GM12865 (cell line): ENCODE results near the gene TNK1.
A peak's percentile ranks its signal among the peaks of the same experiment; 100 is the strongest.

Experiments
- DNase-seq: peaks from one replicate; pipeline ENCODE4 v3.0.0; 2010; ENCODE audit warnings: low read depth
- H3K4me3 ChIP-seq: 2 replicates; pipeline ENCODE4 v1.5.1; 2011; ENCODE audit warnings: mild to moderate bottlenecking, low read depth, low read length, control low read depth
- CTCF ChIP-seq: IDR thresholded peaks from 2 replicates; pipeline ENCODE4 v1.5.1; 2011; ENCODE audit warnings: low read length, control low read depth, low read depth, inconsistent platforms; ENCODE audit not compliant: insufficient read depth; ENCODE audit errors: missing control alignments

Gene TNK1

GRCh38 chr17:7352503-7352889, 28.4 kb upstream of the TNK1 start:
- H3K4me3 ChIP-seq, result peak overlapping the region; percentile 73
- DNase-seq, result no peak
- peak; percentile 66 for TF ChIP-seq CTCF

- peak overlapping the region; percentile 73 for H3K4me3 ChIP-seq
- TF ChIP-seq CTCF, result no peak
- no peak for DNase-seq
Measured at GRCh38 chr17:7352910-7353635, 27.8 kb upstream of the TNK1 start.

- DNase-seq, result peak; percentile 64
- TF ChIP-seq CTCF, result no peak
- H3K4me3 ChIP-seq, result no peak overlapping the region
Measured at GRCh38 chr17:7354262-7354843, 26.5 kb upstream of the TNK1 start.

- TF ChIP-seq CTCF, result no peak
- no peak for DNase-seq
- H3K4me3 ChIP-seq, result no peak within 1 kb of the TSS
Measured at GRCh38 chr17:7355053-7355452, 25.8 kb upstream of the TNK1 start, which contains the start of gene TMEM95. TSS of gene TMEM95 (plus strand) at chr17:7355156. CDS start at chr17:7355205, 49 bp downstream.

GRCh38 chr17:7355573-7355972, 25.3 kb upstream of the TNK1 start:
- H3K4me3 ChIP-seq, result no peak overlapping the region
- DNase-seq, result no peak
- no peak for TF ChIP-seq CTCF

- DNase-seq, result peak; percentile 91
- TF ChIP-seq CTCF, result peak; percentile 99
- no peak overlapping the region for H3K4me3 ChIP-seq
Measured at GRCh38 chr17:7356072-7356549, 24.8 kb upstream of the TNK1 start.
